ENCODE measurements around the gene HINT3.
"Not testable (repeated sequence)": the region's sequence is repeated elsewhere in the genome, so short reads cannot be mapped to it uniquely, and the experiment has no call there.

Gene HINT3

GRCh38 chr6:125923366-125923877, 33.1 kb upstream of the HINT3 start:
- H3K27ac ChIP-seq (ENCODE audit: low read depth, low read length) = no peak overlapping the region
- H3K4me1 ChIP-seq (ENCODE audit: insufficient read depth, low read length) = peaks cover 13% of the 10 kb centered on the region
- H3K36me3 ChIP-seq (ENCODE audit: insufficient read depth, low read length) = peaks cover 11% of the 10 kb centered on the region; the same call in 1 of the 2 replicates
- H3K9ac ChIP-seq (ENCODE audit: low read depth, low read length) = no peak overlapping the region
- H3K4me3 ChIP-seq (ENCODE audit: low read length) = no peak overlapping the region
- no peaks in the 10 kb centered on the region for H3K9me3 ChIP-seq (ENCODE audit: insufficient read depth, low read depth, low read length)
- H3K27me3 ChIP-seq (ENCODE audit: insufficient read depth, low read length) = no peaks in the 10 kb centered on the region
- 86% methylated on average over 4 of the region's 4 CpGs for WGBS

- Histone ChIP-seq H3K9me3 (ENCODE audit: insufficient read depth, low read depth, low read length) (no peaks in the 10 kb centered on the region), H3K27me3 (ENCODE audit: insufficient read depth, low read length) (no peaks in the 10 kb centered on the region), H3K4me1 (ENCODE audit: insufficient read depth, low read length) (peaks cover 5% of the 10 kb centered on the region), H3K27ac (ENCODE audit: low read depth, low read length) (no peak overlapping the region), H3K9ac (ENCODE audit: low read depth, low read length) (no peak overlapping the region), H3K36me3 (ENCODE audit: insufficient read depth, low read length) (peaks cover 11% of the 10 kb centered on the region; the same call in 1 of the 2 replicates), H3K4me3 (ENCODE audit: low read length) (no peak overlapping the region)
- 85% methylated on average over 1 of the region's 2 CpGs for WGBS
Measured at GRCh38 chr6:125924169-125924568, 32.4 kb upstream of the HINT3 start.

- Histone ChIP-seq H3K36me3 (ENCODE audit: insufficient read depth, low read length) (peaks cover 11% of the 10 kb centered on the region; the same call in 1 of the 2 replicates), H3K4me1 (ENCODE audit: insufficient read depth, low read length) (no peaks in the 10 kb centered on the region), H3K27ac (ENCODE audit: low read depth, low read length) (no peak overlapping the region)
Measured at GRCh38 chr6:125924697-125925358, 31.7 kb upstream of the HINT3 start.

GRCh38 chr6:125926711-125927110, 29.9 kb upstream of the HINT3 start:
- H3K9ac ChIP-seq (ENCODE audit: low read depth, low read length) = no peak overlapping the region
- WGBS = 96% methylated on average over 2 of the region's 3 CpGs
- no peaks in the 10 kb centered on the region for H3K4me1 ChIP-seq (ENCODE audit: insufficient read depth, low read length)
- H3K4me3 ChIP-seq (ENCODE audit: low read length) = no peak overlapping the region
- no peak overlapping the region for H3K27ac ChIP-seq (ENCODE audit: low read depth, low read length)
- peaks cover 11% of the 10 kb centered on the region; the same call in 1 of the 2 replicates for H3K36me3 ChIP-seq (ENCODE audit: insufficient read depth, low read length)
- no peaks in the 10 kb centered on the region for H3K27me3 ChIP-seq (ENCODE audit: insufficient read depth, low read length)
- H3K9me3 ChIP-seq (ENCODE audit: insufficient read depth, low read depth, low read length) = no peaks in the 10 kb centered on the region

More at GRCh38 chr6:125924697-125925358, 31.7 kb upstream of the HINT3 start:
- H3K27me3 ChIP-seq (ENCODE audit: insufficient read depth, low read length) = no peaks in the 10 kb centered on the region
- H3K9ac ChIP-seq (ENCODE audit: low read depth, low read length) = no peak overlapping the region
- H3K4me3 ChIP-seq (ENCODE audit: low read length) = no peak overlapping the region
- H3K9me3 ChIP-seq (ENCODE audit: insufficient read depth, low read depth, low read length) = no peaks in the 10 kb centered on the region
- 90% methylated on average over 2 of the region's 2 CpGs for WGBS

GRCh38 chr6:125927761-125928160, 28.8 kb upstream of the HINT3 start:
- H3K36me3 ChIP-seq (ENCODE audit: insufficient read depth, low read length) = 0 out of 2 replicates have a peak, but pooled peaks cover 7% of the 10 kb centered on the region
- WGBS = 90% methylated on average over 7 of the region's 7 CpGs
- no peaks in the 10 kb centered on the region for H3K4me1 ChIP-seq (ENCODE audit: insufficient read depth, low read length)
- H3K9ac ChIP-seq (ENCODE audit: low read depth, low read length) = no peak overlapping the region
- H3K27ac ChIP-seq (ENCODE audit: low read depth, low read length) = no peak overlapping the region
- H3K27me3 ChIP-seq (ENCODE audit: insufficient read depth, low read length) = no peaks in the 10 kb centered on the region
- H3K4me3 ChIP-seq (ENCODE audit: low read length) = no peak overlapping the region
- H3K9me3 ChIP-seq (ENCODE audit: insufficient read depth, low read depth, low read length) = no peaks in the 10 kb centered on the region

GRCh38 chr6:125930765-125931418, 25.7 kb upstream of the HINT3 start:
- Histone ChIP-seq H3K36me3 (ENCODE audit: insufficient read depth, low read length) (no peaks in the 10 kb centered on the region), H3K27ac (ENCODE audit: low read depth, low read length) (no peak overlapping the region)
- 97% methylated on average over 2 of the region's 3 CpGs for WGBS

GRCh38 chr6:125931733-125932450, 24.7 kb upstream of the HINT3 start:
- H3K9ac ChIP-seq (ENCODE audit: low read depth, low read length) = no peak overlapping the region
- no peaks in the 10 kb centered on the region for H3K36me3 ChIP-seq (ENCODE audit: insufficient read depth, low read length)
- no peaks in the 10 kb centered on the region for H3K9me3 ChIP-seq (ENCODE audit: insufficient read depth, low read depth, low read length)
- no peaks in the 10 kb centered on the region for H3K4me1 ChIP-seq (ENCODE audit: insufficient read depth, low read length)
- no peak overlapping the region for H3K27ac ChIP-seq (ENCODE audit: low read depth, low read length)
- 92% methylated on average over 4 of the region's 4 CpGs for WGBS
- H3K4me3 ChIP-seq (ENCODE audit: low read length) = no peak overlapping the region
- no peaks in the 10 kb centered on the region for H3K27me3 ChIP-seq (ENCODE audit: insufficient read depth, low read length)

More at GRCh38 chr6:125930765-125931418, 25.7 kb upstream of the HINT3 start:
- Histone ChIP-seq H3K9me3 (ENCODE audit: insufficient read depth, low read depth, low read length) (no peaks in the 10 kb centered on the region), H3K4me1 (ENCODE audit: insufficient read depth, low read length) (no peaks in the 10 kb centered on the region), H3K27me3 (ENCODE audit: insufficient read depth, low read length) (no peaks in the 10 kb centered on the region), H3K9ac (ENCODE audit: low read depth, low read length) (no peak overlapping the region), H3K4me3 (ENCODE audit: low read length) (no peak overlapping the region)

GRCh38 chr6:125932451-125932795, 24.1 kb upstream of the HINT3 start:
- Histone ChIP-seq H3K9me3 (ENCODE audit: insufficient read depth, low read depth, low read length) (no peaks in the 10 kb centered on the region), H3K36me3 (ENCODE audit: insufficient read depth, low read length) (no peaks in the 10 kb centered on the region), H3K9ac (ENCODE audit: low read depth, low read length) (no peak overlapping the region), H3K27ac (ENCODE audit: low read depth, low read length) (no peak overlapping the region), H3K27me3 (ENCODE audit: insufficient read depth, low read length) (no peaks in the 10 kb centered on the region), H3K4me3 (ENCODE audit: low read length) (no peak overlapping the region), H3K4me1 (ENCODE audit: insufficient read depth, low read length) (no peaks in the 10 kb centered on the region)

- not testable (repeated sequence) for H3K27me3 ChIP-seq (ENCODE audit: insufficient read depth, low read length); H3K4me3 ChIP-seq (ENCODE audit: low read length); H3K9ac ChIP-seq (ENCODE audit: low read depth, low read length); H3K9me3 ChIP-seq (ENCODE audit: insufficient read depth, low read depth, low read length); H3K4me1 ChIP-seq (ENCODE audit: insufficient read depth, low read length); H3K36me3 ChIP-seq (ENCODE audit: insufficient read depth, low read length); H3K27ac ChIP-seq (ENCODE audit: low read depth, low read length)
- 91% methylated on average over 5 of the region's 5 CpGs for WGBS
Measured at GRCh38 chr6:125935520-125935919, 21.1 kb upstream of the HINT3 start.

- H3K36me3 ChIP-seq (ENCODE audit: insufficient read depth, low read length) = no peaks in the 10 kb centered on the region
- H3K27me3 ChIP-seq (ENCODE audit: insufficient read depth, low read length) = no peaks in the 10 kb centered on the region
- H3K27ac ChIP-seq (ENCODE audit: low read depth, low read length) = no peak overlapping the region
- no peak overlapping the region for H3K4me3 ChIP-seq (ENCODE audit: low read length)
- H3K4me1 ChIP-seq (ENCODE audit: insufficient read depth, low read length) = no peaks in the 10 kb centered on the region
- H3K9ac ChIP-seq (ENCODE audit: low read depth, low read length) = no peak overlapping the region
- 84% methylated on average over 1 of the region's 1 CpG for WGBS
- H3K9me3 ChIP-seq (ENCODE audit: insufficient read depth, low read depth, low read length) = no peaks in the 10 kb centered on the region
Measured at GRCh38 chr6:125939026-125939425, 17.5 kb upstream of the HINT3 start.

GRCh38 chr6:125939791-125940190, 16.8 kb upstream of the HINT3 start:
- no peaks in the 10 kb centered on the region for H3K36me3 ChIP-seq (ENCODE audit: insufficient read depth, low read length)
- H3K27ac ChIP-seq (ENCODE audit: low read depth, low read length) = no peak overlapping the region
- no peak overlapping the region for H3K4me3 ChIP-seq (ENCODE audit: low read length)

More at GRCh38 chr6:125939791-125940190, 16.8 kb upstream of the HINT3 start:
- H3K4me1 ChIP-seq (ENCODE audit: insufficient read depth, low read length) = no peaks in the 10 kb centered on the region
- no peaks in the 10 kb centered on the region for H3K9me3 ChIP-seq (ENCODE audit: insufficient read depth, low read depth, low read length)
- H3K27me3 ChIP-seq (ENCODE audit: insufficient read depth, low read length) = no peaks in the 10 kb centered on the region
- H3K9ac ChIP-seq (ENCODE audit: low read depth, low read length) = no peak overlapping the region
- 84% methylated on average over 2 of the region's 2 CpGs for WGBS

Data from HUES64 (cell line).